NB4 (cell line): Measurements from ENCODE around the gene NPPA.

Source experiments
- CTCF ChIP-seq: IDR thresholded peaks from one replicate; pipeline ENCODE4 v1.5.1; 2012; ENCODE audit warnings: low read depth, low read length
- POLR2A ChIP-seq: IDR thresholded peaks from 2 replicates; pipeline ENCODE4 v1.6.1; 2011; ENCODE audit warnings: mild to moderate bottlenecking; ENCODE audit not compliant: insufficient read length; ENCODE audit errors: extremely low read depth
- TF ChIP-seq, protein P1 (sequence below): IDR thresholded peaks from 2 replicates; pipeline ENCODE4 v1.6.1; 2011; ENCODE audit warnings: low read depth, low read length

- no peak for TF ChIP-seq CTCF
- TF ChIP-seq, protein P1, sequence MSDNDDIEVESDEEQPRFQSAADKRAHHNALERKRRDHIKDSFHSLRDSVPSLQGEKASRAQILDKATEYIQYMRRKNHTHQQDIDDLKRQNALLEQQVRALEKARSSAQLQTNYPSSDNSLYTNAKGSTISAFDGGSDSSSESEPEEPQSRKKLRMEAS: no peak
- TF ChIP-seq POLR2A: no peak
These were observed 47.2 kb downstream of the NPPA start for GRCh38 chr1:11800391-11800755.
